Measurements from ENCODE around the gene AGMAT.
"Not testable (repeated sequence)": the region's sequence is repeated elsewhere in the genome, so short reads cannot be mapped to it uniquely, and the experiment has no call there.

The AGMAT gene

GRCh38 chr1:15610167-15610566 lies 25.3 kb upstream of the AGMAT start:
- DNase-seq (ENCODE audit: low read depth, low spot score), result no peak

DNA sequence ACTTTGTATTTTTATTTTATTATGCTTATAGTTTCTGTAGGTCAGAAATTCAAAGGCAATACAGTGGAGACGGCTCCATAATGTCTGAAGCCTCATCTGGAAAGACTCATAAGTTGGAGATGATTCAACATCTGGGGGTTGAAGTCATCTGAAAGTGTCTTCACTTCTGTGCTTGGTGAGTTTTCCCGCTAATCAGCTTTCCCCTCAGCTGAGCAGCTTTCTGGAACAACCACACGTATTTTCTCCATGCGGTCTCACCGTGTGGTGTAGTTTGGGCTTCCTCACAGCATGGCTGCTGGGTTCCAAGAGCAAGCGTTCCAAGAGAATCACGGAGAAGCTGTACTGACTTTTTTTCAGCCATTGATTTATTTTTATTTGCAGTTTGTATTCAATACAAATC lies 24.8 kb upstream of the AGMAT start:
- DNase-seq (ENCODE audit: low read depth, low spot score), result no peak

DNA sequence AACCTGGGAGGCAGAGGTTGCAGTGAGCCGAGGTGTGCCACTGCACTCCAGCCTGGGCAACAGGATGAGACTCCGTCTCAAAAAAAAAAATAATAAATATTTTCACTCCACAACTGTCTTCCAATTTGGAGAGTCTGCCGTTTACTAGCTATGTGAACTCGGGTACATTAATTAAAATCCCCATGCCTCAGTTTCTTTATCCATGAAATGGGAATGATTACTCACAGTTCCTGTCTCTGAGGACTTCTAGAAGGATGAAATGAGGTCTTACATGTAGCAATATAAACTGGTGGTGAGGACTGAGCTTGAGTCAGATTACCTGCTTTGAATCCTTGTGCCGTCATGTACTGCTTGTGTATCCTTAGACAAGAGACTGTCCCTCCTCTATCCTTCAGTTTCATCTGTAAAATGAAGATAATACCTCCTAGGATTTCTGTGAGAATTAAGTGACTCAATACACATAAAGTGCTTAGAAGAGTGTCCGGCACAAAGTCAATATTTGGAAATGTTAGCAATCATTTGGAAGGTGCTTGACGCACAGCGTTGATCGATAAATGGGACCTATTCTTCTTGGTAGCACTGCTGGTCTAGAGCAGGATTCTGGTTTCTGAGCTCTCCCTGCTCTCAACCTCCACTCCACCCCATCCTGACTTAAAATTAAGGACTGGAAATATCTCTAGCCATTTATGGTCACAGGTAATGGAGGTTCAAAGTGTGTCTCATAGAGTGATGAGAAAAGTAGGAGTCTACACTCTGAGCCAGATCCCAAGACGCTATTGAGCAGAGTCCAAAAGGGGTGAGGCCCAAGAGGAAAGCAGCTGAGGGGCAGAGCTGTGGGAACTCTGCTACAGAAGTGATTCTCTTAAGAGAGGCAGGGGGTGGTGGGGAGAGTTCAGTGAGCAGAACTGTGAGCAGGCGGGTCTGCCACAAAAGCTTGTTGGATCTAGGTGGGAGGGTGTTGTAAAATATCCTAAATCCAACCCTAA lies 20.8 kb upstream of the AGMAT start:
- no peak for DNase-seq (ENCODE audit: low read depth, low spot score)

- DNase-seq (ENCODE audit: low read depth, low spot score), result not testable (repeated sequence)
These were observed 19.5 kb upstream of the AGMAT start for GRCh38 chr1:15604400-15604799.

DNA sequence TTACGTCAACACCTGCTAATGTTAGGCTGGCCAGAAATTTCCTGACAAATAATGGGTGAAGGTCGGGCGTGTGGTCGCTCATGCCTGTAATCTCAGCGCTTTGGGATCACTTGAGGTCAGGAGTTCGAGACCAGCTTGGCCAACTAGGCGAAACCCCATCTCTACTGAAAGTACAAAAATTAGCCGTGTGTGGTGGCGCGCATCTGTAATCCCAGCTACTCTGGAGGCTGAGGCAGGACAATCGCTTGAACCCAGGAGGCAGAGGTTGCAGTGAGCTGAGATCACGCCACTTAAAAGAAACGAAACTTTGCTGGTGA lies 19.1 kb upstream of the AGMAT start:
- DNase-seq (ENCODE audit: low read depth, low spot score), result not testable (repeated sequence)

- DNase-seq (ENCODE audit: low read depth, low spot score), result peak; percentile 78
These were observed 18.5 kb upstream of the AGMAT start for GRCh38 chr1:15603050-15603965.

GRCh38 chr1:15598436-15598835 lies 13.6 kb upstream of the AGMAT start:
- no peak for DNase-seq (ENCODE audit: low read depth, low spot score)

- no peak for DNase-seq (ENCODE audit: low read depth, low spot score)
These were observed 11.2 kb upstream of the AGMAT start for GRCh38 chr1:15595809-15596617.

DNA sequence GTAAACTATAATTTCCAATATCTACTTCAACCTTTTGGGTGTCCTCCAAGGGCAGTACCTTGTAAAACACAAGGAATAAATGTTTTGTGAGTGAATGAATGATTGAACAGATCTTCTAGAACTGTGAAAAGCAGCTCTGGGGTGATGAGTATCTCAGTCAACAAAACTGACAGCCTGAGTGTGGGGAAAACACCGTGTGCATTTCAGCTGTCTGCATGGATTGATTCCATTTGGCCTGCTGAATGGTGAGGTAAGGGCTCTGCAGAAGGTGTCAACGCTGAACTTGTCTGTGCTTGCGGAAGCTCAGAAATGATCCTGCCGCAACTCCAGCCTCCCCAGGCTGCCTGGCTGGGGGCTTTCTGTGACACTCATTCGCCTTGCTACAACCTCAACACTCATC lies 7.4 kb upstream of the AGMAT start:
- DNase-seq (ENCODE audit: low read depth, low spot score), result no peak

GRCh38 chr1:15583016-15583706 lies 1.7 kb downstream of the AGMAT start:
- DNase-seq (ENCODE audit: low read depth, low spot score), result no peak

DNA sequence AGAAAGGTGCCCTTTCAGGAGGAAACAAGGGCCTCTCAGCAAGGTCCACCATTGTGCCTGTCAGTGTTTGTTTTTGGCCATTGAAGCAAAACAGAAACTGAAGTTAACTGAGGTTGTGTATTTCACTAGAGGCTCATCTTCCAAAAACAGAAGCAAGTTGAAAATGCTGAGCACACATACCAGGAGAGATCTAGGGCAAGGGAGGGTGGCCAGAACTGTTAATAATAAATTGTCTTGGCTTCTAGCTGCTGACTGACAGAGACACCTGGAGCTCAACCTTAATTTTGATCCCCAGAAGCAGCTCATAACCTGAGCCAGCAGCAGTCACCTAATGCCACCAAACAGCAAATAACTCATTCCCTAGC lies 5.2 kb downstream of the AGMAT start:
- DNase-seq (ENCODE audit: low read depth, low spot score), result no peak

DNA sequence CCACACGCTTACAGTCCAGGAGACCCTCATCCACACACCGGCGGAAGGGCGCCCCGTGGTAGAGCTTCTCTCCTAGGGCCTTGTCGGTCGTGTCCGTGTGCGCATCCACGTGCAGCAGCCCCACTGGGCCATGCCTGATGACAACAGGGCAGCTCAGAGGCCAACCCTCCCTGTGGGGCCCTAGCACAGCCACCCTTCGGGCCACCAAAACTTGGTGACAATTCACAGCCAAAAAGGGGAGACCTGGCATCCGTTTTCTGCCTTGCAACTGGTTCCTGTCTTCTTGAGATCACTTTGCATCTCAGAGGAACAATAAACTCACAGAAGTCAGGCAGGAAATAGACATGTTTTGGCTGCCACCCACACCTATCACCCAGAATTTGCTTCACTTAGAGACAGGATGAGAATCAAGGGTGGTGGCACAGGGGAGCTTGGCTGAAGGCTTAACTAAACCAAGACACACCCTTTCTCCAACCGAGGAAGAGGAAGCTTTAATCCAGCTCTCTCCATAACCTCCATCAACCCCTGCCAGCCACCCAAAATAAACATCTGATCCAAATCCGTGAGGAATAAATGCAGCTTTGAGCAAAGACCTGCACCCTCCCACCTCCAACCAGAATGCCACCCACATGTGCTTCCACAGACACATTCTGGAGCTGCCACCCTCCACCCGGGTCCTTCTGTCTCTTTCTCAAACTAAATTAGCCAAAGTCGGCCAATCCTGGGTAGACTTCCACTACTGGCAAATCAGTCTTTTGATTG lies 5.7 kb downstream of the AGMAT start:
- no peak for DNase-seq (ENCODE audit: low read depth, low spot score)

GRCh38 chr1:15577691-15578090 lies 7.2 kb downstream of the AGMAT start:
- no peak for DNase-seq (ENCODE audit: low read depth, low spot score)

DNA sequence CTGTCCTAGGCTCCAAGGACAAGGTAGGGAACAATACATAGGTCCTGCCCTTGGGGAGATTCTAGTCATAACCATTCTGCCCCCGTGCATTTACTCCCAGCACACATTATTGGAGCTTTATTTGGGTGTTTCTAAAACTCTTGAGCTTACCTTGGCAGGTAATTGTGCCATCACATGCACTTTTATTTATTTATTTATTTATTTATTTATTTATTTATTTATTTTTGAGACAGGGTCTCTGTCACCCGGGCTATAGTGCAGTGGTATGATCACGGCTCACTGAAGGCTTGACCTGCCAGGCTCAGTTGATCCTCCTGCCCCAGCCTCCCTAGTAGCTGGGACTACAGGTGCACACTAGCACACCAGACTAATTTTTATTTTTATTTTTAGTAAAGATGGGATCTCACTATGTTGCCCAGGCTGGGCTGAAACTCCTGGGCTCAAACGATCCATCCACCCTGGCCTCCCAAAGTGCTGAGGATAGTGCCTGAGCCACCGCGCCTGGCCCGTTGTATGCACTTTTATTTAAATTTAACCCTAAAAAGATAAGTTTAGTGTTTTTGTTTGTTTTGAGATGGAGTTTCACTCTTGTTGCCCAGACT lies 9.2 kb downstream of the AGMAT start:
- DNase-seq (ENCODE audit: low read depth, low spot score), result no peak

- DNase-seq (ENCODE audit: low read depth, low spot score), result no peak
These were observed 10.1 kb downstream of the AGMAT start for GRCh38 chr1:15574741-15575140.

GRCh38 chr1:15573477-15573876 lies 11.4 kb downstream of the AGMAT start:
- DNase-seq (ENCODE audit: low read depth, low spot score), result no peak

DNA sequence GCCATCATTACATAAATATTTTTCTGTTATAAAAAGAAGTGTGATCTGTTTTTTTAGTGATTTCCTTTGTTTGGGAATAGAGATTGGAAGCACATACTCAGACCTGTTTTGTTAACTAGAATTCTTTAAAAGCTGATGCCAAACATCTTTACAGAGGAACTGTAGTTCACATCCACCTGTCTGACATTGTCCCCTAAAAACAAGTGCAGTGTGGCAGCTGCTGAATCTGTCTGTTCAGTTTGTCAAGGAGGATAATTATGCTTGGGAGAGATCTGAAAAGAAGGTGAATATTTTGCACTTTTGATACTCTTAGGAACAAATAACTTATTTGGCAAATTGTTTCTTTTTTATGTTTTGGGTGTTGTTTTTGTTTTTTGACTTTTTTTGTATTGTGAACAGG lies 13.6 kb downstream of the AGMAT start:
- DNase-seq (ENCODE audit: low read depth, low spot score), result no peak

DNA sequence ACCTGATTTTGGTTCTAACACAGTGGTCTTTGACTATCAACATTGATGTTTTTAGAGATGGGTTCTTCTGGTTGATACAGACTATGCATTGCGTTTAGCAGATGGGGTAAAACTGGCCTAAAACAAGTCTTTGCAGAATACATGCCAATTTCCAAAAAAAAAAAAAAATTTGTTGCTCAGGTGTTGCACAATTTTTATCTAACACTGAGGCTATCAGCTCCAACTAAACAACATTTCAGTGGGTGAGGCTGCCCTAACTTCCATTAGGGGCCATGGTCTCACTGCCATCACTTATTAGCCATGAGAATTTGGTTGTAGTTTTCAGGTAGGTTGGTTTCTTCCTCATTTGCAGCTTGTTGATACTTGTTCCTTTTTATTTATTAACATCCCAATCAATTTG lies 14.0 kb downstream of the AGMAT start:
- no peak for DNase-seq (ENCODE audit: low read depth, low spot score)

DNA sequence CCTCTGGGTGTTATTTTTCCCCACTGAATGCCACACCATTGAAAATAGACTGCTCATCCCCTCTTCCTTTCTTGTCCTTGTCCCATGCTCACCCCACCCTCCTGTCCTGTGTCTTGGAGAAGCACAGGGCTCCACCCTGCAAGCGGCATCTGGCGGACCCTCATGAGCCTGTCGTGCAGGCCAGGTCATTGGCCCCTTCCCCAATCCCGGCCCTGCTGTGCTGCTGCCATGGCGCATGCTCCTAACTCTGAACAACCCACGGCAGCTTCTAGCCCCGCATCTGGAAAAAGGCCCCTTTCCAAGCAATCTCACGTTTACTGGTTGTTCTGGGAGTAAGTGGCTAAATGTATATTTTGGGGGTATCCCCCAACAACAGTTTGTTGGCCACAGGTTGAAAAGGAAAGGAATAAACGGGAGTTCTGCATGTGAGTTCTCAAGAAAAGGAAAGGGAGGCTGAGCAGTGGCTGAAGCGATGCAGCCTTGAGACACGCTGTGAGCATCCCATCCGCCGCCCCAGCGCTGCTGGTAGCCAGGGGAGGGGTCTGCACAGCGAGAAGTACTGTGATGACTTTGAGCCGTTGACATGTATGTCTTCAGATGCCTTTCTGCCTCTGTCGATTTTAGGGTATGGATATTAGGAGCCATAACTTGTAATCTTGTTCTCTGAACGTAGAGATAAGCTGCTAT lies 16.3 kb downstream of the AGMAT start:
- DNase-seq (ENCODE audit: low read depth, low spot score), result no peak

Measured in activated naive CD8-positive, alpha-beta T cell treated with anti-CD3 and anti-CD28 coated beads, Interleukin-2, amount 50 U/mL, for 16 hours (primary cell).